SK-N-SH treated with all-trans-retinoic acid at 6 μM for 48 hours (cell line): ENCODE measurements around the gene GMCL2.

ENCODE experiments used
- ARNTL ChIP-seq: fragments of 450-650 bp; formaldehyde crosslinking; IDR thresholded peaks from 2 replicates; pipeline ENCODE4 v1.5.0; 2020; ENCODE audit warnings: low read depth, mild to moderate bottlenecking, moderate library complexity, borderline replicate concordance
- CREB5 ChIP-seq: fragments of 250-450 bp; sonication (Bioruptor Pico); IDR thresholded peaks from 2 replicates; pipeline ENCODE4 v1.5.1; 2020; ENCODE audit warnings: low read depth, mild to moderate bottlenecking, moderate library complexity
- PPARA ChIP-seq: fragments of 250-450 bp; sonication (Bioruptor Pico); IDR thresholded peaks from 2 replicates; pipeline ENCODE4 v1.5.0; 2020; ENCODE audit warnings: mild to moderate bottlenecking, borderline replicate concordance
- ZFP30 ChIP-seq: fragments of 450-650 bp; formaldehyde crosslinking; IDR thresholded peaks from 2 replicates; pipeline ENCODE4 v1.5.0; 2022; ENCODE audit warnings: mild to moderate bottlenecking, moderate library complexity
- ZNF565 ChIP-seq: fragments of 450-650 bp; formaldehyde crosslinking; conservative IDR thresholded peaks from 2 replicates; pipeline ENCODE4 v1.5.0; 2020; ENCODE audit warnings: low read depth, mild to moderate bottlenecking, moderate library complexity

DNA sequence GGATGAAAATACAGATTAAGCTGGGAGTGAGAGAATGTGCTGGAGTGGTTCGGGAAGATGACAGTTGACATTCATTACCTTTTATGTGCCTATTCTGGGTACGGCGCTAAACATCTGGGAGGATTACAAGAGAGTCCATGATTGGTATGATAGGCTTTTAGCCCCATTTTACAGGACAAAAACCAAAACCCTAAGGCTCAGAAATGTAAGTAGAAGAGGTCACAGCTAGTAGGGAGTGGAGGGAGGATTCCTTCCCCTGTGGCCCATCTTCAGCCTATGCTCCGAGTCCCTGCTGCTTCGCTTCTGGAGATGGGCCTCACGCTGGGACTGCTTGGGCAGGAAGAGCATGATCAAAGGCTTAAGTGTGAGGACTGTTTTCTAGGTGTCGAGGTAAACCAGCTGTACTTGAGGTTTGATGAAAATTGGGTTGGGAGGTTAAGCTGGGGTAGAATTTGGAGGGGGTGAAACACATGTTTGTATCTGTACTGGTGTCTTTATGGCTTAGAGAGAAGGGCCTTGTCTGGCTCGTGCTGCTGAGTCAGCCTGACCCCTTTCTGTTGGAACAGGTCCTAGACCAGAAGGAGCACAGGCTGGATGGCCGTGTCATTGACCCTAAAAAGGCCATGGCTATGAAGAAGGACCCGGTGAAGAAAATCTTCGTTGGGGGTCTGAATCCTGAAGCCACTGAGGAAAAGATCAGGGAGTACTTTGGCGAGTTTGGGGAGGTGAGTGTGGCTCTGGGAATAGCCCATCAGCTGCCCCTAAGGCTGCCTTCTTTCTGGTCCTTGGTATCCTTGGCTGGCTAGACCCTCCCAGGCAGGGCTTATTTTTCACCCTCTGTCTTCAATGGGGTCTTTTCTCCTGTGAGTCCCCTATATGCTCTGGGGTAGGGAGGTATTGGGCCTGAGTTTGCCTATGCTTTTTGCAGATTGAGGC lies 19.3 kb upstream of the GMCL2 start:
- TF ChIP-seq CREB5 (CRISPR knock-in tag) (no peak), ARNTL (CRISPR knock-in tag) (no peak), PPARA (CRISPR knock-in tag) (no peak), ZNF565 (CRISPR knock-in tag) (no peak), ZFP30 (no peak)
